Endothelial cell of umbilical vein (primary cell): ENCODE measurements around the gene AP1G1. TPM values are rescaled to one million over a fixed set of nuclear protein-coding genes. Genes with fewer than 3 reads are reported as not detected.

ENCODE experiments used
- BruUV-seq: library from RNA; stranded (reverse); fragments of 400-500 nt; replicated peaks from 2 replicates; lab custom pipeline; 2021; lab: Mats Ljungman, UMichigan
- CTCF ChIA-PET: fragments of 300-600, 350-600 bp; sonication (Branson Sonifier 250); formaldehyde crosslinking; loops from one replicate; lab custom pipeline; 2021; ENCODE audit warnings: antibody characterized with exemption, inconsistent platforms; lab: Charles Lee
- POLR2A ChIA-PET: fragments of 300-600, 350-600 bp; sonication (Branson Sonifier 250); formaldehyde crosslinking; loops from one replicate; lab custom pipeline; 2021; ENCODE audit warnings: antibody characterized with exemption, inconsistent platforms; lab: Charles Lee
- DNase-seq: peaks from one replicate; pipeline ENCODE4 v3.0.0-alpha.2; 2011; ENCODE audit warnings: low read depth, low spot score
- FAIRE-seq: peaks from 2 replicates; lab custom pipeline; 2011; peaks lifted over from hg19 to GRCh38; lab: Jason Lieb, UNC
- H2AFZ ChIP-seq: 2 replicates; pipeline ENCODE4 v1.6.0; 2012; ENCODE audit warnings: low read depth, low read length, control low read depth, inconsistent platforms
- H3K27ac ChIP-seq: 2 replicates; pipeline ENCODE4 v1.5.1; 2011; ENCODE audit warnings: low read depth, mild to moderate bottlenecking, control low read depth, low read length, moderate library complexity; ENCODE audit not compliant: insufficient read depth
- H3K27me3 ChIP-seq, 2 experiments: 2 replicates each; pipeline versions ENCODE4 v1.6.0 to v1.6.1; 2011; ENCODE audit warnings: low read length in 2 of 2, mixed read lengths in 1 of 2; ENCODE audit not compliant: control insufficient read depth in 2 of 2, insufficient read depth in 2 of 2
- H3K36me3 ChIP-seq, 2 experiments: 2 replicates in 1 of 2; 3 replicates in 1 of 2; pipeline ENCODE4 v1.5.1; 2011; ENCODE audit warnings: low read length in 2 of 2, mild to moderate bottlenecking in 1 of 2, moderate library complexity in 1 of 2; ENCODE audit not compliant: control insufficient read depth in 2 of 2, insufficient read depth in 2 of 2; ENCODE audit errors: extremely low read depth in 1 of 2
- H3K4me1 ChIP-seq: 3 replicates; pipeline ENCODE4 v1.5.1; 2011; ENCODE audit warnings: mild to moderate bottlenecking, low read length; ENCODE audit not compliant: control insufficient read depth, insufficient read depth; ENCODE audit errors: extremely low read depth
- H3K4me2 ChIP-seq: 2 replicates; pipeline ENCODE4 v1.6.1; 2011; ENCODE audit warnings: low read length, control low read depth, mixed read lengths; ENCODE audit not compliant: insufficient read depth
- H3K4me3 ChIP-seq, 3 experiments: fragments of 200-600 bp in 1 of 3; sonication (generic), shearing (Covaris generic) in 1 of 3; replicated peaks in 1 of 3; 2 replicates each; pipeline ENCODE4 v1.5.1; 2011 to 2016; ENCODE audit warnings: control low read depth in 3 of 3, low read length in 3 of 3, mild to moderate bottlenecking in 2 of 3, inconsistent platforms in 1 of 3, low read depth in 1 of 3, moderate library complexity in 1 of 3; ENCODE audit not compliant: insufficient read depth in 1 of 3
- H3K79me2 ChIP-seq: 2 replicates; pipeline ENCODE4 v1.6.0; 2012; ENCODE audit warnings: low read length, inconsistent platforms; ENCODE audit not compliant: control insufficient read depth, insufficient read depth
- H3K9ac ChIP-seq: replicated peaks from 2 replicates; pipeline ENCODE3; 2011; ENCODE audit warnings: low read length, control low read depth; ENCODE audit not compliant: insufficient read depth; ENCODE audit errors: extremely low read depth
- H3K9me1 ChIP-seq: replicated peaks from 3 replicates; pipeline ENCODE4 v1.6.0; 2011; ENCODE audit warnings: mild to moderate bottlenecking, low read length; ENCODE audit not compliant: control insufficient read depth, insufficient read depth; ENCODE audit errors: extremely low read depth
- H3K9me3 ChIP-seq: replicated peaks from 2 replicates; pipeline ENCODE4 v1.5.1; 2012; ENCODE audit warnings: low read length, inconsistent platforms; ENCODE audit not compliant: control insufficient read depth, insufficient read depth
- H4K20me1 ChIP-seq: replicated peaks from 2 replicates; pipeline ENCODE3; 2011; ENCODE audit warnings: mild to moderate bottlenecking, low read length; ENCODE audit not compliant: control insufficient read depth, insufficient read depth; ENCODE audit errors: extremely low read depth
- CTCF ChIP-seq, 2 donors: IDR thresholded peaks; 1 replicate in 1 of 2; 2 replicates in 1 of 2; pipeline ENCODE4 v1.5.1; 2011; ENCODE audit warnings: low read length in 2 of 2, mild to moderate bottlenecking in 2 of 2, moderate library complexity in 2 of 2, control low read depth in 1 of 2, inconsistent platforms in 1 of 2, low read depth in 1 of 2; ENCODE audit not compliant: insufficient read depth in 1 of 2; ENCODE audit errors: extremely low read depth in 1 of 2
- EZH2 ChIP-seq: IDR thresholded peaks from 2 replicates; pipeline ENCODE4 v1.6.1; 2012; ENCODE audit warnings: borderline replicate concordance, low read depth, mild to moderate bottlenecking, moderate library complexity, low read length, inconsistent platforms; ENCODE audit not compliant: severe bottlenecking
- GATA2 ChIP-seq: IDR thresholded peaks from 2 replicates; pipeline ENCODE4 v1.7.0; 2011; ENCODE audit warnings: low read depth, mild to moderate bottlenecking, moderate library complexity, mixed read lengths, low read length; ENCODE audit not compliant: insufficient read length, insufficient read depth
- JUN ChIP-seq: IDR thresholded peaks from 2 replicates; pipeline ENCODE4 v1.6.1; 2011; ENCODE audit warnings: borderline replicate concordance, low read depth; ENCODE audit not compliant: insufficient read length, insufficient read depth
- POLR2A ChIP-seq: IDR thresholded peaks from 2 replicates; pipeline ENCODE4 v1.6.1; 2012; ENCODE audit warnings: low read depth, mild to moderate bottlenecking, control low read depth, low read length
- dilution Hi-C: fragments of 300-500 bp; cut with MboI; formaldehyde crosslinking; loops from one replicate; pipeline ENCODE4 v1.15.0; 2019; ENCODE audit warnings: low sequenced_read_pairs; ENCODE audit not compliant: extremely low pct_ligation_motif_present
- intact Hi-C: fragments of 100-400 bp; cut with micrococcal nuclease; formaldehyde crosslinking; loops from one replicate; pipeline ENCODE4 v1.10.0; 2022
- polyA plus RNA-seq, 4 experiments: library from polyadenylated mRNA; depleted of rRNA in 3 of 4; stranded (reverse) in 3 of 4; unstranded in 1 of 4; fragments of >200 nt; gene quantifications; 2 replicates each; pipeline versions ENCODE4 v1.2.1 to v1.2.3, GENCODE V29; 2011 to 2012; ENCODE audit warnings: missing spikeins in 1 of 4
- total RNA-seq: library from RNA; stranded (reverse); gene quantifications from 2 replicates; pipeline ENCODE4 v1.2.3, GENCODE V29; 2021
- TF ChIP-seq, protein P1 (sequence below): IDR thresholded peaks from 2 replicates; pipeline ENCODE4 v1.6.1; 2011; ENCODE audit not compliant: insufficient read depth, insufficient read length

Gene AP1G1
- total and polyA plus RNA-seq, 2 donors (not counting 3 experiments of a cell fraction or from before 2014, with no cell fraction given), result 57.4 to 85.3 TPM

DNA sequence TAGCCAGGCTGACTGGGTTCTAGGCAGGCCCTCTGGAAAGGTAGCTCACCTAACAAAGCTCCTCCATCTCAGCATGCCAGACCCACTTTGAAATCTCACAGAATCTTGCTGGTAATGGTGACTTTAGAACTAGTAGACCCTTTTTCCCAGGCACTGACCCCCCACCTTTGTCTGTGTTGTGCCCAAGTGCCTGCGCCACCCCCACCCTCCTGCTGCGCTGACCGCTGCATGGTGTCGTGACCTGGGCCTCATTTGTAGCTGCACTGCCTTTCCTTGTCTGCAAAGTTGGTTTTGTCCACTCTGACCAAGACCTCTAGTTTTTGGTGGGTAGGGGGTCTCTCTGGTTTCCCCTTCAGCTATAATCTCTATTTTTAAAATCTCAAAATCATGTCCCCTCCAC, 43.9 kb upstream of the AP1G1 start:
- peaks cover 18% of the 10 kb centered on the region for H3K79me2 ChIP-seq
- no peak overlapping the region for H3K4me2 ChIP-seq
- no peaks in the 10 kb centered on the region for H3K4me1 ChIP-seq
- H3K4me3 ChIP-seq, result no peak overlapping the region
- no peaks in the 10 kb centered on the region for H3K27me3 ChIP-seq
- no peaks in the 10 kb centered on the region for H4K20me1 ChIP-seq
- H3K9me3 ChIP-seq, result no peaks in the 10 kb centered on the region
- H3K36me3 ChIP-seq, result peaks cover 18 to 28% of the 10 kb centered on the region in 2 experiments
- no peaks in the 10 kb centered on the region for H3K9me1 ChIP-seq
- CTCF ChIA-PET, result interaction anchor here (2.4 kb wide), 1 partner anchor 31 kb away, joined by 11 read pairs; the partner anchor contains the start of gene ZNF821
- dilution Hi-C loops, result no loop called here
- DNase-seq (no peak), FAIRE-seq (no peak)
- intact Hi-C loops, result no loop called here
- BruUV-seq, result no TSS peak
- POLR2A ChIA-PET, result no interaction called here
- no peak for TF ChIP-seq EZH2
- TF ChIP-seq GATA2, result no peak
- TF ChIP-seq, protein P1, sequence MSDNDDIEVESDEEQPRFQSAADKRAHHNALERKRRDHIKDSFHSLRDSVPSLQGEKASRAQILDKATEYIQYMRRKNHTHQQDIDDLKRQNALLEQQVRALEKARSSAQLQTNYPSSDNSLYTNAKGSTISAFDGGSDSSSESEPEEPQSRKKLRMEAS, result no peak
- TF ChIP-seq CTCF (IDR thresholded peaks at IDR 0.05; ENCODE audit: extremely low read depth in 1 of 2, insufficient read depth in 1 of 2, low read depth in 1 of 2, low read length in 2 of 2), result no peak
- no peak overlapping the region for H2AFZ ChIP-seq
- H3K27ac ChIP-seq, result no peak overlapping the region
- no peak overlapping the region for H3K9ac ChIP-seq

- BruUV-seq, result no TSS peak
- Histone ChIP-seq H3K9me1 (no peaks in the 10 kb centered on the region), H3K27ac (no peak overlapping the region), H3K4me3 (no peak overlapping the region), H2AFZ (no peak overlapping the region), H4K20me1 (no peaks in the 10 kb centered on the region), H3K79me2 (peaks cover 22% of the 10 kb centered on the region), H3K4me2 (no peak overlapping the region), H3K4me1 (peaks cover 1% of the 10 kb centered on the region), H3K27me3 (no peaks in the 10 kb centered on the region), H3K36me3 (peaks cover 16 to 28% of the 10 kb centered on the region in 2 experiments), H3K9ac (no peak overlapping the region), H3K9me3 (no peaks in the 10 kb centered on the region)
- CTCF ChIA-PET, result interaction anchor here (2.4 kb wide), 1 partner anchor 31 kb away, joined by 11 read pairs; the partner anchor contains the start of gene ZNF821
- dilution Hi-C loops, result no loop called here
- POLR2A ChIA-PET, result no interaction called here
- intact Hi-C loops, result no loop called here
- no peak for DNase-seq
- TF ChIP-seq JUN, result no peak
- TF ChIP-seq POLR2A, result no peak
- TF ChIP-seq CTCF (IDR thresholded peaks at IDR 0.05; ENCODE audit: extremely low read depth in 1 of 2, insufficient read depth in 1 of 2, low read depth in 1 of 2, low read length in 2 of 2), result no peak
- no peak for TF ChIP-seq GATA2
- FAIRE-seq, result no peak
Observed at GRCh38 chr16:71852158-71852557, 43.5 kb upstream of the AP1G1 start.
